ENCODE results near the gene TTYH1. TPM values are rescaled to one million over a fixed set of nuclear protein-coding genes. Genes with fewer than 3 reads are reported as not detected.

Gene TTYH1
- total RNA-seq, 1 donor from 2014 or later = 2.9 TPM

- TF ChIP-seq CTCF (IDR thresholded peaks at IDR 0.05; ENCODE audit: partially characterized antibody, unreplicated experiment) = no peak
- H3K4me3 Mint-ChIP-seq (ENCODE audit: unreplicated experiment) = peak overlapping the region; percentile 36
- peaks cover 16% of the 10 kb centered on the region for H3K9me3 Mint-ChIP-seq (ENCODE audit: unreplicated experiment)
- H3K36me3 Mint-ChIP-seq (ENCODE audit: unreplicated experiment) = peaks cover 15% of the 10 kb centered on the region
- H3K27ac Mint-ChIP-seq (ENCODE audit: unreplicated experiment) = no peak overlapping the region
- no peak for DNase-seq
- peaks cover 20% of the 10 kb centered on the region for H3K4me1 Mint-ChIP-seq (ENCODE audit: low read depth, unreplicated experiment)
- H3K27me3 Mint-ChIP-seq (ENCODE audit: unreplicated experiment) = peaks cover 12% of the 10 kb centered on the region
These were observed 3.0 kb downstream of the TTYH1 start for GRCh38 chr19:54418030-54418929.

- H3K4me1 Mint-ChIP-seq (ENCODE audit: low read depth, unreplicated experiment) = peaks cover 20% of the 10 kb centered on the region
- peaks cover 12% of the 10 kb centered on the region for H3K27me3 Mint-ChIP-seq (ENCODE audit: unreplicated experiment)
- H3K9me3 Mint-ChIP-seq (ENCODE audit: unreplicated experiment) = peaks cover 18% of the 10 kb centered on the region
- TF ChIP-seq CTCF (IDR thresholded peaks at IDR 0.05; ENCODE audit: partially characterized antibody, unreplicated experiment) = no peak
- H3K36me3 Mint-ChIP-seq (ENCODE audit: unreplicated experiment) = peaks cover 8% of the 10 kb centered on the region
- DNase-seq = no peak
- no peak overlapping the region for H3K27ac Mint-ChIP-seq (ENCODE audit: unreplicated experiment)
- H3K4me3 Mint-ChIP-seq (ENCODE audit: unreplicated experiment) = no peak overlapping the region
These were observed 3.9 kb downstream of the TTYH1 start for GRCh38 chr19:54418930-54419800.

- Mint-ChIP-seq H3K4me3 (ENCODE audit: unreplicated experiment) (no peak overlapping the region), H3K36me3 (ENCODE audit: unreplicated experiment) (peaks cover 6% of the 10 kb centered on the region), H3K4me1 (ENCODE audit: low read depth, unreplicated experiment) (peaks cover 20% of the 10 kb centered on the region), H3K9me3 (ENCODE audit: unreplicated experiment) (peaks cover 16% of the 10 kb centered on the region), H3K27ac (ENCODE audit: unreplicated experiment) (no peak overlapping the region), H3K27me3 (ENCODE audit: unreplicated experiment) (peaks cover 11% of the 10 kb centered on the region)
- DNase-seq = no peak
- TF ChIP-seq CTCF (IDR thresholded peaks at IDR 0.05; ENCODE audit: partially characterized antibody, unreplicated experiment) = no peak
These were observed 4.8 kb downstream of the TTYH1 start for GRCh38 chr19:54420068-54420382.

- Mint-ChIP-seq H3K4me1 (ENCODE audit: low read depth, unreplicated experiment) (peaks cover 20% of the 10 kb centered on the region), H3K27ac (ENCODE audit: unreplicated experiment) (no peak overlapping the region), H3K36me3 (ENCODE audit: unreplicated experiment) (peaks cover 6% of the 10 kb centered on the region), H3K4me3 (ENCODE audit: unreplicated experiment) (no peak overlapping the region), H3K27me3 (ENCODE audit: unreplicated experiment) (peaks cover 11% of the 10 kb centered on the region), H3K9me3 (ENCODE audit: unreplicated experiment) (peaks cover 16% of the 10 kb centered on the region)
- no peak for TF ChIP-seq CTCF (IDR thresholded peaks at IDR 0.05; ENCODE audit: partially characterized antibody, unreplicated experiment)
- no peak for DNase-seq
These were observed 5.3 kb downstream of the TTYH1 start for GRCh38 chr19:54420383-54421168.

Data from glutamatergic neuron (in vitro differentiated cells).